T-cell (primary cell): ENCODE data around the gene MAPK11. TPM values are rescaled to one million over a fixed set of nuclear protein-coding genes. Genes with fewer than 3 reads are reported as not detected.

Experiments
- ATAC-seq, 4 experiments: fragments of 200-7000 bp in 3 of 4; fragments of 150-1000 bp in 1 of 4; cut with Tn5 transposase; replicated peaks in 1 of 4; 1 replicate in 3 of 4; 2 replicates in 1 of 4; pipeline ENCODE4 v1.10.0; 2021; ENCODE audit warnings: moderate library complexity in 3 of 4, mild to moderate bottlenecking in 2 of 4, moderate number of reproducible peaks in 1 of 4
- CTCF ChIA-PET, 2 donors: fragments of 300-600 bp; sonication (Branson Sonifier 250); formaldehyde crosslinking; loops; one replicate each; lab custom pipeline; 2022; ENCODE audit warnings: antibody characterized with exemption in 2 of 2; lab: Charles Lee
- POLR2A ChIA-PET, 2 donors: fragments of 300-600 bp; sonication (Branson Sonifier 250); formaldehyde crosslinking; loops; one replicate each; lab custom pipeline; 2022; ENCODE audit warnings: antibody characterized with exemption in 2 of 2; lab: Charles Lee
- DNase-seq, 35 experiments: peaks; one replicate each; pipeline versions ENCODE4 v3.0.0 to v3.0.0-alpha.2; 2013 to 2023
- H3K27ac ChIP-seq: one replicate; pipeline ENCODE4 v1.5.1; 2013; ENCODE audit warnings: low read length
- H3K27me3 ChIP-seq, 2 experiments: replicated peaks in 1 of 2; 1 replicate in 1 of 2; 2 replicates in 1 of 2; pipeline versions ENCODE4 v1.6.1 to v1.7.0; 2013; ENCODE audit warnings: low read length in 1 of 2, mixed read lengths in 1 of 2; ENCODE audit not compliant: control insufficient read depth in 2 of 2, insufficient read depth in 2 of 2; ENCODE audit errors: extremely low read depth in 1 of 2
- H3K36me3 ChIP-seq, 2 donors: 1 replicate in 1 of 2; 2 replicates in 1 of 2; pipeline versions ENCODE4 v1.6.1 to v1.7.0; 2013; ENCODE audit warnings: low read length in 1 of 2; ENCODE audit not compliant: control insufficient read depth in 2 of 2, insufficient read depth in 1 of 2; ENCODE audit errors: extremely low read depth in 1 of 2
- H3K4me1 ChIP-seq, 2 experiments: 1 replicate in 1 of 2; 2 replicates in 1 of 2; pipeline versions ENCODE4 v1.6.1 to v1.7.0; 2013; ENCODE audit warnings: low read length in 2 of 2, mixed read lengths in 1 of 2; ENCODE audit not compliant: insufficient read depth in 2 of 2, control insufficient read depth in 1 of 2; ENCODE audit errors: extremely low read depth in 1 of 2
- H3K4me3 ChIP-seq, 2 donors: 1 replicate in 1 of 2; 2 replicates in 1 of 2; pipeline versions ENCODE4 v1.5.1 to v1.7.0; 2013; ENCODE audit warnings: mild to moderate bottlenecking in 2 of 2, low read length in 1 of 2, moderate library complexity in 1 of 2; ENCODE audit not compliant: control insufficient read depth in 1 of 2; ENCODE audit errors: extremely low read depth in 1 of 2
- H3K9me3 ChIP-seq: 2 replicates; pipeline ENCODE4 v1.7.0; 2013
- H3K27ac Mint-ChIP-seq, 2 donors: one replicate each; pipeline ENCODE4 v1.8.0; 2020 to 2021; ENCODE audit warnings: mild to moderate bottlenecking in 2 of 2, mixed read lengths in 2 of 2
- H3K27me3 Mint-ChIP-seq, 2 donors: one replicate each; pipeline ENCODE4 v1.8.0; 2021 to 2022; ENCODE audit warnings: mixed read lengths in 2 of 2
- H3K36me3 Mint-ChIP-seq: one replicate; pipeline ENCODE4 v1.8.0; 2021; ENCODE audit warnings: mixed read lengths
- H3K4me1 Mint-ChIP-seq, 3 donors: one replicate each; pipeline ENCODE4 v1.8.0; 2020 to 2022; ENCODE audit warnings: mixed read lengths in 3 of 3, mild to moderate bottlenecking in 1 of 3
- H3K4me3 Mint-ChIP-seq, 3 donors: one replicate each; pipeline ENCODE4 v1.8.0; 2020 to 2022; ENCODE audit warnings: mild to moderate bottlenecking in 3 of 3, mixed read lengths in 3 of 3, moderate library complexity in 3 of 3
- H3K9me3 Mint-ChIP-seq, 3 donors: one replicate each; pipeline ENCODE4 v1.8.0; 2020 to 2022; ENCODE audit warnings: mixed read lengths in 3 of 3
- WGBS: methylation state at CpG from one replicate; pipeline ENCODE4 v1.1.5; 2013; ENCODE audit warnings: missing lambda C conversion rate; ENCODE audit not compliant: insufficient coverage; 5-methylcytosine and 5-hydroxymethylcytosine counted together
- total RNA-seq, 35 experiments: library from RNA in 6 of 35; stranded (reverse) in 6 of 35; fragments of 120-200 nt in 1 of 35; gene quantifications; one replicate each; pipeline versions ENCODE4 v1.2.1 to v1.2.4 and lab custom pipeline; 2013 to 2026

Gene MAPK11
- total RNA-seq, 5 donors from 2014 or later (not counting 1 experiment from before 2014, with no cell fraction given): 3.5 to 8.9 (median 5.6) TPM

DNA sequence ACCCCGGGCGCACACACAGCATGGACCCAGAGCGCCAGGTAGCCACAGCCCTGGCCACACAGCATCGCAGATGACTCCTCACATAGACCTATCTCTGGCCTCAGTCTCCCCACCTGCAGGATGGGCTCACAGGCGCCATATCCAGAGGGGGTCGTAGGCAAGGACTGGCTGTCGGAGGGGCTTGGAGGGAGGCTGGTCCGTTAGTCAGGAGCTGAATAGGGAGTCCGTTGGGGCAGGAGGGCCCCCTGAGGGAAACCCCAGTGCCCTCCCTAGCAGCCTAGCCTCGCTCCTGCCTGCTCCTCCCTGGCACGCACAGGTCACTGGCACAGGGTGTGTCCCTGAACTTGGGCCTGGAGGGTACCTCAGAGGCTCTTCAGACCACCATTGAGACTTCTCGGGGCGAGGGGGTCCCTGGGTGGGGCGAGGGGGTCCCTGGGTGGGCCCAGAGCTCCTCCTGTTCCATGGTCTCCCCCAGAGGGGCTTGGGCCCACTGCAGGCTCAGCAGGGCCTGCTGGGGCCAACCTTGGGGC is 35.3 kb upstream of the MAPK11 start:
- ChIA-PET POLR2A (no interaction called here), CTCF (no interaction called here)
- H3K9me3 Mint-ChIP-seq: no peaks in the 10 kb centered on the region
- no peak overlapping the region for H3K27ac Mint-ChIP-seq
- DNase-seq (no peak), ATAC-seq (no peak)
- 90% methylated on average over 14 of the region's 14 CpGs for WGBS
- no peak overlapping the region for H3K4me3 Mint-ChIP-seq
- H3K27me3 Mint-ChIP-seq: peaks cover 5 to 21% of the 10 kb centered on the region in 2 donors
- H3K36me3 ChIP-seq: no peaks in the 10 kb centered on the region
- peaks cover 0 to 21% of the 10 kb centered on the region in 2 experiments for H3K4me1 ChIP-seq
- no peak overlapping the region for H3K4me3 ChIP-seq
- peaks cover 0 to 10% (median 6%) of the 10 kb centered on the region in 3 donors for H3K4me1 Mint-ChIP-seq
- H3K27ac ChIP-seq: no peak overlapping the region
- H3K36me3 Mint-ChIP-seq: no peaks in the 10 kb centered on the region
- H3K27me3 ChIP-seq: peaks cover 0 to 71% of the 10 kb centered on the region in 2 experiments
- no peaks in the 10 kb centered on the region for H3K9me3 ChIP-seq

DNA sequence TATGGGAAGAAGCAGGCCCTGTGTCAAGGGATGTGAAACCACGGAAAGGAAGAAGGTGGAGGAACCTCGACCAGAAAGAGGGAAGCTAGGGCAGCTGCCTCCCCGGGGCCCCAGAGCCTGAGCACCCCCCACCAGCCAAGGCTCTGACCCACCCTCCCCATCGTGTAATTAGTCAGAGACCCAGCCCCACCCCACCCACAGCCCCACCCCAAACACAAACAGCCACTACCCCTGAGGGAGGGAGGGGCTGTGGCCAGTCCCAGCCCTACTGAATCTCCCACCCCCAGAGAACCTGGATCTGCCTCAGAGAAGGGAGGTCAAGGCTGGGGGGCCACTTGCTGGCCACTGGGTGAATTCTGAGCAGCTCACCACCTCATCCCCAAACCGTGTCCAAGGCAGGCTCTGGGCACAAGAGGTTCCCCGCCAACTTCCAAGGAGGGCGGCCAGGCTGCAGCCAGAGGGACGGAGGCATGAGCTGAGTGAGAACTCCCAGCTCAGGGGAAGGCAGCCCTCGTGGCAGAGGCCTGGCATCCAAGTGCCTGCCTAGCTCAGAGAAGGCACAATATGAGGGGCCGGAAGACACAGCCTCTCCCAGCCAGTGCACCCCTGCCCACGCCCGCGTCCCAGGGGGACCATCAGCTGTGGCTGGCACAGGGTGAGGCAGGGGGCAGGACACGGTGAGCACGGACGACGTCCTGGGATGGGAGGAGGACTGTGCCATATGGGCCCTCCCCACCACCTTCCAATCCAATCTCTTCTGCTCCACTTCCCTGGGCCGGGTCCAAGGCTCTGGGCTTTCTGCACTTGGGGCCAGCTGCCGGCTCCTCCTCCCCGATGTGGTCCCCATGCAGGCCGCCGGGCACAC is 34.6 kb upstream of the MAPK11 start:
- POLR2A ChIA-PET: no interaction called here

GRCh38 chr22:50303848-50304527 is 33.8 kb upstream of the MAPK11 start:
- no peak overlapping the region for H3K27ac ChIP-seq
- H3K36me3 ChIP-seq: no peaks in the 10 kb centered on the region
- no peaks in the 10 kb centered on the region for H3K9me3 ChIP-seq
- peaks cover 0 to 75% of the 10 kb centered on the region in 2 experiments for H3K27me3 ChIP-seq
- peaks cover 0 to 21% of the 10 kb centered on the region in 2 experiments for H3K4me1 ChIP-seq
- Mint-ChIP-seq H3K36me3 (no peaks in the 10 kb centered on the region), H3K4me3 (peak overlapping the region in 1 of 3 donors; percentile 13), H3K27ac (no peak overlapping the region), H3K4me1 (peaks cover 0 to 10% (median 6%) of the 10 kb centered on the region in 3 donors), H3K9me3 (no peaks in the 10 kb centered on the region), H3K27me3 (peaks cover 5 to 21% of the 10 kb centered on the region in 2 donors)
- ChIA-PET CTCF (no interaction called here), POLR2A (no interaction called here)
- no peak overlapping the region for H3K4me3 ChIP-seq
- DNase-seq (peak in 1 of 35 experiments; percentile 37), ATAC-seq (no peak)
- 61% methylated on average over 9 of the region's 11 CpGs for WGBS

More for the DNA sequence above, 34.6 kb upstream of the MAPK11 start:
- peaks cover 0 to 73% of the 10 kb centered on the region in 2 experiments for H3K27me3 ChIP-seq
- peak in 1 of 35 experiments; percentile 35 for DNase-seq
- no peaks in the 10 kb centered on the region for H3K9me3 ChIP-seq
- Mint-ChIP-seq H3K4me3 (no peak overlapping the region), H3K36me3 (no peaks in the 10 kb centered on the region), H3K9me3 (no peaks in the 10 kb centered on the region), H3K4me1 (peaks cover 0 to 10% (median 6%) of the 10 kb centered on the region in 3 donors), H3K27me3 (peaks cover 5 to 21% of the 10 kb centered on the region in 2 donors), H3K27ac (no peak overlapping the region)
- no peak overlapping the region for H3K27ac ChIP-seq
- ATAC-seq: no peak
- WGBS: 85% methylated on average over 10 of the region's 22 CpGs
- CTCF ChIA-PET: no interaction called here
- no peak overlapping the region for H3K4me3 ChIP-seq
- H3K36me3 ChIP-seq: no peaks in the 10 kb centered on the region
- H3K4me1 ChIP-seq: peaks cover 0 to 21% of the 10 kb centered on the region in 2 experiments

DNA sequence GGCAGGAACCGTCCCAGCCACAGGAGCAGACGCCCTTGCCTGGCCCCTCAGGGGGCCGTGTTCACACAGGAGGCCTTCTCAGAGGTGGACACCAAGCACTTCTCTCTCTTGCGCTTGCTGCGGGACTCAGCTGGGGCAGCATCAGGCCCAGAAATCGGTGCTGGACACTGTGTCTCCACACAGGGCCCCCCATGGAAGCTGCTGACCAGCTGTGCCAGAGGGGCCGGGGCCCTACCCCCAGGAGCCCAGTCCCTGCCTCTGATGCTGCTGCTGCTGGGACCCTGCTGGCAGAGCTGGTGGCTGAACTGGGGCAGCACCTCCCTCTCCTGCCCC is 33.3 kb upstream of the MAPK11 start:
- H3K27ac ChIP-seq: no peak overlapping the region
- Mint-ChIP-seq H3K36me3 (no peaks in the 10 kb centered on the region), H3K27me3 (peaks cover 5 to 23% of the 10 kb centered on the region in 2 donors), H3K4me3 (no peak overlapping the region), H3K9me3 (no peaks in the 10 kb centered on the region), H3K27ac (no peak overlapping the region), H3K4me1 (peaks cover 0 to 8% (median 6%) of the 10 kb centered on the region in 3 donors)
- CTCF ChIA-PET: no interaction called here
- H3K4me3 ChIP-seq: no peak overlapping the region
- no peak for DNase-seq
- H3K36me3 ChIP-seq: no peaks in the 10 kb centered on the region
- WGBS: 44% methylated on average over 7 of the region's 7 CpGs
- H3K9me3 ChIP-seq: no peaks in the 10 kb centered on the region
- POLR2A ChIA-PET: no interaction called here
- peaks cover 0 to 20% of the 10 kb centered on the region in 2 experiments for H3K4me1 ChIP-seq
- ATAC-seq: no peak
- H3K27me3 ChIP-seq: peaks cover 0 to 76% of the 10 kb centered on the region in 2 experiments

DNA sequence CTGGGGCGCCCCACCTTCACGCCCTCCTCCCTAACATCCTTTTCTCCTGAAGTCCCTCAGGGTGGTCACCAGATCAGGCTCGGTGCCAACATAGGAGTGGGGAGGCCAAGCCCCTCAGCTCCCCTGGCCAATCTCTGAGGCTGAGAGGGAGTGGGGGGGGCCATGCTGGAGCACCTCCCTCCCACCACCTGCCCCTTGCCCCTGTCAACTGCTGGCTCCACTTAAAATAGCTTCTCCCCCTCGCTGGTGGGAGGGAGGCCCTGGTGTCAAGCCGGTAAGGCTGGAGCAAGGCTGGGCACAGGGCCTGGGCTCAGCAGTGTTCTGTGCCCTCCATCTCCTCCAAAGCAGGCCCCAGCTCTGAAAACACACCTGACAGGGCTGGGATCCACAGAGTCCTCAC is 32.4 kb upstream of the MAPK11 start:
- POLR2A ChIA-PET: no interaction called here
- H3K27me3 Mint-ChIP-seq: peaks cover 11 to 29% of the 10 kb centered on the region in 2 donors
- Histone ChIP-seq H3K9me3 (no peaks in the 10 kb centered on the region), H3K4me1 (peaks cover 0 to 13% of the 10 kb centered on the region in 2 experiments), H3K27ac (no peak overlapping the region), H3K4me3 (no peak overlapping the region), H3K36me3 (no peaks in the 10 kb centered on the region), H3K27me3 (peaks cover 0 to 75% of the 10 kb centered on the region in 2 experiments)
- CTCF ChIA-PET: no interaction called here
- no peaks in the 10 kb centered on the region for H3K36me3 Mint-ChIP-seq
- no peaks in the 10 kb centered on the region for H3K9me3 Mint-ChIP-seq
- ATAC-seq (no peak), DNase-seq (no peak)
- peaks cover 0 to 8% (median 6%) of the 10 kb centered on the region in 3 donors for H3K4me1 Mint-ChIP-seq
- no peak overlapping the region for H3K4me3 Mint-ChIP-seq
- H3K27ac Mint-ChIP-seq: no peak overlapping the region
- WGBS: no CpG with 5 or more reads among the region's 5 CpGs

- H3K27me3 Mint-ChIP-seq: peaks cover 14 to 32% of the 10 kb centered on the region in 2 donors
- no peak overlapping the region for H3K4me3 Mint-ChIP-seq
- H3K27ac Mint-ChIP-seq: no peak overlapping the region
- H3K4me1 ChIP-seq: peaks cover 0 to 13% of the 10 kb centered on the region in 2 experiments
- no peaks in the 10 kb centered on the region for H3K9me3 ChIP-seq
- DNase-seq: no peak
- H3K4me1 Mint-ChIP-seq: peaks cover 0 to 8% (median 6%) of the 10 kb centered on the region in 3 donors
- H3K4me3 ChIP-seq: no peak overlapping the region
- POLR2A ChIA-PET: no interaction called here
- CTCF ChIA-PET: no interaction called here
- H3K27me3 ChIP-seq: peaks cover 0 to 78% of the 10 kb centered on the region in 2 experiments
- 50% methylated on average over 5 of the region's 9 CpGs for WGBS
- H3K36me3 Mint-ChIP-seq: no peaks in the 10 kb centered on the region
- H3K36me3 ChIP-seq: no peaks in the 10 kb centered on the region
- no peaks in the 10 kb centered on the region for H3K9me3 Mint-ChIP-seq
- no peak overlapping the region for H3K27ac ChIP-seq
- ATAC-seq: no peak
Observed at GRCh38 chr22:50302041-50302541, 31.9 kb upstream of the MAPK11 start.
